GM12865 (cell line): ENCODE data around the gene ABHD12.
"Not testable (repeated sequence)": the region's sequence is repeated elsewhere in the genome, so short reads cannot be mapped to it uniquely, and the experiment has no call there.

ENCODE experiments used
- DNase-seq: peaks from one replicate; pipeline ENCODE4 v3.0.0; 2010; ENCODE audit warnings: low read depth
- H3K4me3 ChIP-seq: 2 replicates; pipeline ENCODE4 v1.5.1; 2011; ENCODE audit warnings: mild to moderate bottlenecking, low read depth, low read length, control low read depth
- TF ChIP-seq, protein P1 (sequence below): IDR thresholded peaks from 2 replicates; pipeline ENCODE4 v1.5.1; 2011; ENCODE audit warnings: low read length, control low read depth, low read depth, inconsistent platforms; ENCODE audit not compliant: insufficient read depth; ENCODE audit errors: missing control alignments

Gene ABHD12

GRCh38 chr20:25270829-25271251, 119.8 kb downstream of the ABHD12 start:
- no peak overlapping the region for H3K4me3 ChIP-seq
- no peak for DNase-seq

DNA sequence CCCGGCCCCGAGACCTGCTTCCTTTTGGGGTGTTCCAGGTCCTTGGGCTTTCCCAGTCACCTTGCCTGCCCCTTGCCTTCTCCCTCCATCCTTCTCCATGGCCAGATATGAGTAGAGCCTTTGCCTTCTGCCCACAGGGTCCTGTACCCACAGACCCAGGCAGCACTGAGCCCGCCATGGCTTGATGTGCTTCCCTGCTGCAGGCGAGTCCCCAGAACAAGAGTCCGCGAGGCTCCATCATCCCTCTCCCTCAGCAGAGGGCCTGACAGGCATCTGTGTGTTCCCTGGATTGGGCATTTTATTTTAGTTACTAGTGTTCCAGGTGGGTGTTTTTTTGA, 120.8 kb downstream of the ABHD12 start:
- TF ChIP-seq, protein P1, sequence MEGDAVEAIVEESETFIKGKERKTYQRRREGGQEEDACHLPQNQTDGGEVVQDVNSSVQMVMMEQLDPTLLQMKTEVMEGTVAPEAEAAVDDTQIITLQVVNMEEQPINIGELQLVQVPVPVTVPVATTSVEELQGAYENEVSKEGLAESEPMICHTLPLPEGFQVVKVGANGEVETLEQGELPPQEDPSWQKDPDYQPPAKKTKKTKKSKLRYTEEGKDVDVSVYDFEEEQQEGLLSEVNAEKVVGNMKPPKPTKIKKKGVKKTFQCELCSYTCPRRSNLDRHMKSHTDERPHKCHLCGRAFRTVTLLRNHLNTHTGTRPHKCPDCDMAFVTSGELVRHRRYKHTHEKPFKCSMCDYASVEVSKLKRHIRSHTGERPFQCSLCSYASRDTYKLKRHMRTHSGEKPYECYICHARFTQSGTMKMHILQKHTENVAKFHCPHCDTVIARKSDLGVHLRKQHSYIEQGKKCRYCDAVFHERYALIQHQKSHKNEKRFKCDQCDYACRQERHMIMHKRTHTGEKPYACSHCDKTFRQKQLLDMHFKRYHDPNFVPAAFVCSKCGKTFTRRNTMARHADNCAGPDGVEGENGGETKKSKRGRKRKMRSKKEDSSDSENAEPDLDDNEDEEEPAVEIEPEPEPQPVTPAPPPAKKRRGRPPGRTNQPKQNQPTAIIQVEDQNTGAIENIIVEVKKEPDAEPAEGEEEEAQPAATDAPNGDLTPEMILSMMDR: no peak
- DNase-seq: no peak
- H3K4me3 ChIP-seq: no peak overlapping the region

More at GRCh38 chr20:25270829-25271251, 119.8 kb downstream of the ABHD12 start:
- TF ChIP-seq, protein P1: no peak

DNA sequence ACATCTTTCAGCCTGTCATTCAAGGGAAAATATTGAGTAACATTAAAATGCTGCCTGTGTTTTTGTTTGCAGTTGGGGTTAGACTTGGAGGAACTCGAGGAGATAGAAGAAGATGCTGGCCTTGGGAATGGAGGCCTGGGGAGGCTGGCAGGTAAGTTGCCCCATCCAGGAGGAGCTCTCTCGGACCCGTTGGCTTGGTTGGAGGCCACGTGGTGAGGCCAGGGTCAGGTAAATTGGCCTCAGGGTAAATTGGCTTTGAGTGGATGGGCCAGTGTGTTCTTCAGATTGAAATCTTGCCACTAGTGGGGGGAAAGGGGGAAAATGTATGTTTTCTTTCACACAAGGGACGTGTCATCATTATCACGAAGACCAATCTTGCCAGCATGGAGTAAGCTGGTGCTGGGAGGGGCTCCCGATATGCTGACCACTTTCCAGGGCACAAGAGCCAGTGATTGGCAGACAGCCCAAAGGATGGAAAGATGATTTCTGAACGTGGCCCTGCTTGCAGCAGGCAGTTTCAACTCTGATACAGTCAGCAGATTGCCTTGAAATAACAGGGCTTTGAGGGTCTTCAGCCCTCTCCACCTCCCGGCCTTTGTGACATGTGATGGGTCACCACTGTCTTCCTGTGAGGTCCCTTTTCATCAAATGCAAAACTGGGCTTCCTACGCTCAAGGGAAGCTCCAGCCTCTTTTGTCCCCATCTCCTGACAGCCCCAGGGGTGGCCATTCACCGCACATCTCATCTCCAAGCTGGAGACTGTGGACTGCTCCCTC, 121.4 kb downstream of the ABHD12 start:
- TF ChIP-seq, protein P1: no peak
- no peak overlapping the region for H3K4me3 ChIP-seq
- no peak for DNase-seq

DNA sequence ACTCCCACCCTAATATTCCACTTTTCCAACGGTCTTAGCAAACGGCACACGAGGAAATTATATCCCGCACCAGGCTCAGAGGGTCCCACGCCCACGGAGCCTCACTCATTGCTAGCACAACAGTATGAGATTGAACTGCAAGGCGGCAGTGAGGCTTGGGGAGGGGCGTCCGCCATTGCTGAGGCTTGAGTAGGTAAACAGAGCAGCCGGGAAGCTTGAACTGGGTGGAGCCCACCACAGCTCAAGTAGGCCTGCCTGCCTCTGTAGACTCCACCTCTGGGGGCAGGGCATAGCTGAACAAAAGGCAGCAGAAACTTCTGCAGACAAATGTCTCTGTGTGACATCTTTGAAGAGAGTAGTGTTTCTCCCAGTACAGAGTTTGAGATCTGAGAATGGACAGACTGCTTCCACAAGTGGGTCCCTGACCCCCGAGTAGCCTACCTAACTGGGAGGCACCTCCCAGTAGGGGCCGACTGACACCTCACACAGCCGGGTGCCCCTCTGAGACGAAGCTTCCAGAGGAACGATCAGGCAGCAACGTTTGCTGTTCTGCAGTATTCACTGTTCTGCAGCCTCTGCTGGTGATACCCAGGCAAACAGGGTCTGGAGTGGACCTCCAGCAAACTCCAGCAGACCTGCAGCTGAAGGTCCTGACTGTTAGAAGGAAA, 129.7 kb downstream of the ABHD12 start:
- not testable (repeated sequence) for H3K4me3 ChIP-seq, DNase-seq

DNA sequence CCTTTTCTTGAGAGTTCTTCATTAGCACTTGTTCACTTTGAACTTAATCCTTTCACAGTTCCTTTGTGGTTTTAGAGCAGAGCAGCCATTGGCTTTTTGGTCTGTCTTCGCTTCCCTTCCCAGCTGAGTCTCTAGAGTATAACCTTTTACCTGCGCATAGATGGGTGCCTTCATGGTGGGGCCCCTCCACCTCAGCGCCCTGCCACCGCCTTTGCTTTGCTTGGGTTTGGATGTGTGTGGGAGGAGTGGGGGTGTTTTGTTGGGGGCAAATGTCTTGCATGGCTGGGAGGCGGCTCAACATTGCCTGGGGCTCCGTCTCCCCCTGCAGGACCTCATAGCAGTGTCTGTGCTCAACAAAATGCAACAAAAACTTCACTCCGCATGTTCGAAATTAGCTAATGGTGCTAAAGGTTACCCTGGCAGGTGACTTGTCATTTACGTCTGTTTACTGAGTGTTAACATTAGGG, 130.8 kb downstream of the ABHD12 start:
- TF ChIP-seq, protein P1: no peak
- DNase-seq: no peak
- H3K4me3 ChIP-seq: no peak overlapping the region

DNA sequence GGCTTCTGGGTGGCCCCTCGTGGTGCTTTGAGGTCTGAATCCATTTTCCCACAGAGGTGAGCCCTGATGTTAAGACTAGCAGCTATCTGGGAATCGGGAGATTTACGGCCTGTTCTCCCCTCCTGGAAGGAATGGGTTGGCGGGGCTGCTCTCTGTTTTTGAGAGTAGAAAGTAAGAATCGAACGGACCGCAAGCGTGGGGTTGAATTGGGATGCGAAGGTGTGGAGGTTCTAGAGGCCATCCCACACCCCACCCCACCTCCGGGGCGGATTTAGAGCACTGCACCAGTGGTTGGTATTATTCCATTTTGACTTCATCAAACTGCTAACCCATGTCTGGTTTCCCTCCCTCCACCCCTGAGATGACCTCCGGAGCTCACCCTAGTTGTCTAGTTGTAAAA, 131.3 kb downstream of the ABHD12 start:
- DNase-seq: no peak
- TF ChIP-seq, protein P1: no peak
- no peak overlapping the region for H3K4me3 ChIP-seq

DNA sequence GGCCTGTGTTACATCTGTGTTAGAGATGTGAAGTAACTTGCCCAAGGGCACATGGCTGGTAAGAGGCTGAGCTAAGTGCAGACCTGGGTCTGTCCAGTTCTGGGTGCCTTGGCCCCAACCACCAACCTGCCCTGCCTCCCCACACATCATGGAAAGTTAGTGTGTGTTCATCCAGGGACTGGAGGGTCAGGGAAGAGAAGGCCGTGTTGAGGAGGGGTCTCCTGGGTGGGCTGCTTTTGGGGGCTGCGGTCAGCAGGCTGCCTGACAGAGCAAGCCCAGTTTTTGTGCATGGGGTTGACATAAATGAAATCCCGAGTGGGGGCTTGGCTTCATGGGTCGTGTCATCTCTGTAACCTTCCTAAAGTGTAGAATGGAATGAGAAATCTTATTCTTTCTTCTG, 131.8 kb downstream of the ABHD12 start:
- no peak for DNase-seq
- TF ChIP-seq, protein P1: no peak
- no peak overlapping the region for H3K4me3 ChIP-seq
